Rectal smooth muscle tissue (tissue), 1 donor: ENCODE data around the gene SYT1.

Source experiments
- H3K27ac ChIP-seq: one replicate; pipeline ENCODE4 v1.7.0; 2013; ENCODE audit warnings: low read depth, low read length, inconsistent platforms
- H3K27me3 ChIP-seq: one replicate; pipeline ENCODE4 v1.7.0; 2013; ENCODE audit warnings: low read length; ENCODE audit not compliant: control insufficient read depth, insufficient read depth
- H3K36me3 ChIP-seq: one replicate; pipeline ENCODE4 v1.7.0; 2013; ENCODE audit warnings: low read length; ENCODE audit not compliant: control insufficient read depth, insufficient read depth
- H3K4me1 ChIP-seq: one replicate; pipeline ENCODE4 v1.7.0; 2013; ENCODE audit warnings: low read length; ENCODE audit not compliant: control insufficient read depth, insufficient read depth
- H3K4me3 ChIP-seq: one replicate; pipeline ENCODE4 v1.7.0; 2013; ENCODE audit warnings: low read length
- H3K9ac ChIP-seq: one replicate; pipeline ENCODE4 v1.7.0; 2013; ENCODE audit warnings: low read length

Gene SYT1

GRCh38 chr12:78916845-78917480 lies 52.4 kb downstream of the SYT1 start:
- H3K4me3 ChIP-seq: no peak overlapping the region
- H3K4me1 ChIP-seq: no peaks in the 10 kb centered on the region
- H3K9ac ChIP-seq: no peak overlapping the region
- H3K27ac ChIP-seq: no peak overlapping the region
- H3K27me3 ChIP-seq: no peaks in the 10 kb centered on the region
- no peaks in the 10 kb centered on the region for H3K36me3 ChIP-seq

GRCh38 chr12:78917513-78917912 lies 52.9 kb downstream of the SYT1 start:
- Histone ChIP-seq H3K27me3 (no peaks in the 10 kb centered on the region), H3K36me3 (no peaks in the 10 kb centered on the region), H3K27ac (no peak overlapping the region), H3K4me3 (no peak overlapping the region), H3K4me1 (no peaks in the 10 kb centered on the region), H3K9ac (no peak overlapping the region)

- H3K27me3 ChIP-seq: no peaks in the 10 kb centered on the region
- no peaks in the 10 kb centered on the region for H3K36me3 ChIP-seq
- H3K9ac ChIP-seq: no peak overlapping the region
- no peak overlapping the region for H3K27ac ChIP-seq
- H3K4me3 ChIP-seq: no peak overlapping the region
- no peaks in the 10 kb centered on the region for H3K4me1 ChIP-seq
Observed at GRCh38 chr12:78918268-78918667, 53.7 kb downstream of the SYT1 start.

GRCh38 chr12:78928200-78929074 lies 63.9 kb downstream of the SYT1 start:
- Histone ChIP-seq H3K9ac (no peak overlapping the region), H3K27me3 (no peaks in the 10 kb centered on the region), H3K27ac (no peak overlapping the region), H3K36me3 (no peaks in the 10 kb centered on the region), H3K4me3 (no peak overlapping the region), H3K4me1 (no peaks in the 10 kb centered on the region)

GRCh38 chr12:78929075-78929418 lies 64.5 kb downstream of the SYT1 start:
- no peaks in the 10 kb centered on the region for H3K4me1 ChIP-seq
- no peak overlapping the region for H3K9ac ChIP-seq
- no peak overlapping the region for H3K4me3 ChIP-seq
- no peaks in the 10 kb centered on the region for H3K36me3 ChIP-seq
- H3K27me3 ChIP-seq: no peaks in the 10 kb centered on the region
- H3K27ac ChIP-seq: no peak overlapping the region

GRCh38 chr12:78931466-78931990 lies 67.0 kb downstream of the SYT1 start:
- Histone ChIP-seq H3K9ac (no peak overlapping the region), H3K36me3 (no peaks in the 10 kb centered on the region), H3K4me1 (no peaks in the 10 kb centered on the region), H3K27me3 (no peaks in the 10 kb centered on the region), H3K27ac (no peak overlapping the region), H3K4me3 (no peak overlapping the region)

- Histone ChIP-seq H3K36me3 (no peaks in the 10 kb centered on the region), H3K4me1 (no peaks in the 10 kb centered on the region), H3K27me3 (no peaks in the 10 kb centered on the region), H3K4me3 (no peak overlapping the region), H3K27ac (no peak overlapping the region), H3K9ac (no peak overlapping the region)
Observed at GRCh38 chr12:78933014-78933413, 68.4 kb downstream of the SYT1 start.

GRCh38 chr12:78938341-78939084 lies 73.9 kb downstream of the SYT1 start:
- Histone ChIP-seq H3K27ac (no peak overlapping the region), H3K36me3 (no peaks in the 10 kb centered on the region), H3K9ac (no peak overlapping the region), H3K4me1 (no peaks in the 10 kb centered on the region), H3K27me3 (no peaks in the 10 kb centered on the region), H3K4me3 (no peak overlapping the region)

- Histone ChIP-seq H3K4me3 (no peak overlapping the region), H3K27me3 (no peaks in the 10 kb centered on the region), H3K4me1 (no peaks in the 10 kb centered on the region), H3K9ac (no peak overlapping the region), H3K36me3 (no peaks in the 10 kb centered on the region), H3K27ac (no peak overlapping the region)
Observed at GRCh38 chr12:78949532-78949931, 85.0 kb downstream of the SYT1 start.

- Histone ChIP-seq H3K27me3 (no peaks in the 10 kb centered on the region), H3K9ac (no peak overlapping the region), H3K4me3 (no peak overlapping the region), H3K36me3 (no peaks in the 10 kb centered on the region), H3K4me1 (no peaks in the 10 kb centered on the region), H3K27ac (no peak overlapping the region)
Observed at GRCh38 chr12:78951803-78952551, 87.4 kb downstream of the SYT1 start.

- no peaks in the 10 kb centered on the region for H3K4me1 ChIP-seq
- no peak overlapping the region for H3K4me3 ChIP-seq
- H3K36me3 ChIP-seq: no peaks in the 10 kb centered on the region
- H3K27me3 ChIP-seq: no peaks in the 10 kb centered on the region
- H3K9ac ChIP-seq: no peak overlapping the region
- no peak overlapping the region for H3K27ac ChIP-seq
Observed at GRCh38 chr12:78952552-78952929, 88.0 kb downstream of the SYT1 start.

GRCh38 chr12:78958941-78959340 lies 94.4 kb downstream of the SYT1 start:
- Histone ChIP-seq H3K4me3 (no peak overlapping the region), H3K36me3 (no peaks in the 10 kb centered on the region), H3K27me3 (no peaks in the 10 kb centered on the region)

More at GRCh38 chr12:78958941-78959340, 94.4 kb downstream of the SYT1 start:
- H3K27ac ChIP-seq: no peak overlapping the region
- no peaks in the 10 kb centered on the region for H3K4me1 ChIP-seq
- H3K9ac ChIP-seq: no peak overlapping the region
